Ascending aorta (tissue), 2 donors: ENCODE measurements around the gene PRICKLE3. TPM values are rescaled to one million over a fixed set of nuclear protein-coding genes. Genes with fewer than 3 reads are reported as not detected.
A peak's percentile ranks its signal among the peaks of the same experiment; 100 is the strongest.

Experiments
- DNase-seq, 2 donors: peaks; one replicate each; pipeline ENCODE4 v3.0.0-alpha.2; 2019; ENCODE audit warnings: low spot score in 2 of 2
- H3K27ac ChIP-seq, 2 donors: fragments of 200-600 bp; sonication (generic); one replicate each; pipeline ENCODE4 v1.5.1; 2016 to 2017; ENCODE audit warnings: mild to moderate bottlenecking in 1 of 2
- H3K27me3 ChIP-seq: fragments of 200-600 bp; sonication (generic); one replicate; pipeline ENCODE4 v1.5.1; 2017
- H3K36me3 ChIP-seq, 2 donors: fragments of 200-600 bp; sonication (generic); one replicate each; pipeline ENCODE4 v1.5.1; 2016
- H3K4me1 ChIP-seq, 2 donors: fragments of 200-600 bp; sonication (generic); one replicate each; pipeline ENCODE4 v1.5.1; 2016 to 2017; ENCODE audit warnings: mild to moderate bottlenecking in 1 of 2
- H3K4me3 ChIP-seq, 2 donors: fragments of 200-600 bp; sonication (generic); one replicate each; pipeline ENCODE4 v1.5.1; 2016 to 2017; ENCODE audit warnings: mild to moderate bottlenecking in 1 of 2
- H3K9me3 ChIP-seq, 2 donors: fragments of 200-600 bp; sonication (generic); one replicate each; pipeline ENCODE4 v1.5.1; 2016
- CTCF ChIP-seq, 3 experiments: fragments of 200-600 bp in 2 of 3; fragments of 450-650 bp in 1 of 3; sonication (generic) in 2 of 3; IDR thresholded peaks; one replicate each; pipeline ENCODE4 v1.5.1; 2016 to 2019; ENCODE audit warnings: antibody characterized with exemption in 3 of 3, mild to moderate bottlenecking in 1 of 3, moderate library complexity in 1 of 3
- intact Hi-C: fragments of 100-400 bp; cut with DNase I; formaldehyde crosslinking; loops from one replicate; pipeline ENCODE4 v1.15.1; 2023
- total RNA-seq: library from RNA; depleted of rRNA; stranded (reverse); fragments of >200 nt; gene quantifications from one replicate; pipeline ENCODE4 v1.1.0, GENCODE V29; 2016

The PRICKLE3 gene
- total RNA-seq, 1 donor from 2014 or later: 25.3 TPM

GRCh38 chrX:49199906-49200771, 14.0 kb upstream of the PRICKLE3 start, which contains the start of gene SYP:
Gene SYP, minus strand, starts transcription at chrX:49200193. Its CDS starts 7 bp downstream, at chrX:49200186.
- H3K36me3 ChIP-seq: no peaks in the 10 kb centered on the region
- no peak for TF ChIP-seq CTCF (IDR thresholded peaks at IDR 0.05)
- H3K9me3 ChIP-seq: no peaks in the 10 kb centered on the region
- DNase-seq: peak; percentile 65 to 95
- peak within 1 kb of the TSS; percentile 33 to 61 for H3K4me3 ChIP-seq
- peak within 1 kb of the TSS; percentile 51 to 59 for H3K27ac ChIP-seq
- H3K4me1 ChIP-seq: no peaks in the 10 kb centered on the region
- H3K27me3 ChIP-seq: no peaks in the 10 kb centered on the region
- intact Hi-C loops: loop anchor here (1.0 to 2.0 kb wide), 3 partner anchors 9 to 69 kb away; partner anchors contain the start of genes CCDC22 and PPP1R3F

- Histone ChIP-seq H3K27me3 (no peaks in the 10 kb centered on the region), H3K4me3 (no peak overlapping the region), H3K36me3 (no peaks in the 10 kb centered on the region), H3K4me1 (no peaks in the 10 kb centered on the region), H3K27ac (no peak overlapping the region), H3K9me3 (no peaks in the 10 kb centered on the region)
- no peak for TF ChIP-seq CTCF (IDR thresholded peaks at IDR 0.05)
- DNase-seq: no peak
- intact Hi-C loops: no loop called here
These were observed 13.1 kb upstream of the PRICKLE3 start for GRCh38 chrX:49199315-49199595.

GRCh38 chrX:49198540-49199314, 12.6 kb upstream of the PRICKLE3 start:
- Histone ChIP-seq H3K36me3 (no peaks in the 10 kb centered on the region), H3K4me3 (no peak overlapping the region), H3K27ac (peak overlapping the region in 1 of 2 donors; percentile 1), H3K27me3 (no peaks in the 10 kb centered on the region), H3K4me1 (no peaks in the 10 kb centered on the region), H3K9me3 (no peaks in the 10 kb centered on the region)
- intact Hi-C loops: no loop called here
- TF ChIP-seq CTCF (IDR thresholded peaks at IDR 0.05): no peak
- DNase-seq: no peak

GRCh38 chrX:49197543-49198087, 11.4 kb upstream of the PRICKLE3 start:
- TF ChIP-seq CTCF (IDR thresholded peaks at IDR 0.05): no peak
- no peak overlapping the region for H3K4me3 ChIP-seq
- intact Hi-C loops: no loop called here
- H3K9me3 ChIP-seq: no peaks in the 10 kb centered on the region
- no peak overlapping the region for H3K27ac ChIP-seq
- no peaks in the 10 kb centered on the region for H3K36me3 ChIP-seq
- no peak for DNase-seq
- no peaks in the 10 kb centered on the region for H3K27me3 ChIP-seq
- H3K4me1 ChIP-seq: no peaks in the 10 kb centered on the region

GRCh38 chrX:49193542-49193964, 7.4 kb upstream of the PRICKLE3 start:
- H3K4me3 ChIP-seq: no peak overlapping the region
- DNase-seq: no peak
- no peaks in the 10 kb centered on the region for H3K36me3 ChIP-seq
- no peak for TF ChIP-seq CTCF (IDR thresholded peaks at IDR 0.05)
- H3K27me3 ChIP-seq: no peaks in the 10 kb centered on the region
- H3K27ac ChIP-seq: no peak overlapping the region
- intact Hi-C loops: no loop called here
- H3K9me3 ChIP-seq: no peaks in the 10 kb centered on the region
- no peaks in the 10 kb centered on the region for H3K4me1 ChIP-seq
